ENCODE results near the gene ANAPC1.
"Not testable (repeated sequence)": the region's sequence is repeated elsewhere in the genome, so short reads cannot be mapped to it uniquely, and the experiment has no call there.

Gene ANAPC1

GRCh38 chr2:111898703-111899514, 14.9 kb upstream of the ANAPC1 start:
- Histone ChIP-seq H3K9ac (ENCODE audit: low read length) (peak overlapping the region; percentile 49), H3K4me1 (ENCODE audit: control insufficient read depth, insufficient read depth, low read length) (no peaks in the 10 kb centered on the region), H3K27me3 (ENCODE audit: control insufficient read depth, insufficient read depth, low read length) (no peaks in the 10 kb centered on the region), H3K27ac (ENCODE audit: low read depth, low read length) (peak overlapping the region; percentile 80), H3K4me3 (ENCODE audit: low read length) (peak overlapping the region; percentile 88), H3K36me3 (ENCODE audit: control insufficient read depth, insufficient read depth, low read length) (no peaks in the 10 kb centered on the region)

- Histone ChIP-seq H3K27ac (ENCODE audit: low read depth, low read length) (peak within 1 kb of the TSS; percentile 80), H3K4me3 (ENCODE audit: low read length) (peak within 1 kb of the TSS; percentile 88), H3K9ac (ENCODE audit: low read length) (peak within 1 kb of the TSS; percentile 49), H3K4me1 (ENCODE audit: control insufficient read depth, insufficient read depth, low read length) (no peaks in the 10 kb centered on the region), H3K27me3 (ENCODE audit: control insufficient read depth, insufficient read depth, low read length) (no peaks in the 10 kb centered on the region), H3K36me3 (ENCODE audit: control insufficient read depth, insufficient read depth, low read length) (no peaks in the 10 kb centered on the region)
Measured at GRCh38 chr2:111897924-111898702, 14.1 kb upstream of the ANAPC1 start, which contains the start of gene MERTK. TSS of gene MERTK (plus strand) at chr2:111898607. CDS start at chr2:111898736, 129 bp downstream.

GRCh38 chr2:111897630-111897923, 13.6 kb upstream of the ANAPC1 start:
- Histone ChIP-seq H3K36me3 (ENCODE audit: control insufficient read depth, insufficient read depth, low read length) (no peaks in the 10 kb centered on the region), H3K27ac (ENCODE audit: low read depth, low read length) (peak overlapping the region; percentile 74), H3K4me1 (ENCODE audit: control insufficient read depth, insufficient read depth, low read length) (no peaks in the 10 kb centered on the region), H3K27me3 (ENCODE audit: control insufficient read depth, insufficient read depth, low read length) (no peaks in the 10 kb centered on the region), H3K4me3 (ENCODE audit: low read length) (peak overlapping the region; percentile 66), H3K9ac (ENCODE audit: low read length) (no peak overlapping the region)

- no peak overlapping the region for H3K27ac ChIP-seq (ENCODE audit: low read depth, low read length)
- H3K36me3 ChIP-seq (ENCODE audit: control insufficient read depth, insufficient read depth, low read length), result no peaks in the 10 kb centered on the region
- H3K4me1 ChIP-seq (ENCODE audit: control insufficient read depth, insufficient read depth, low read length), result no peaks in the 10 kb centered on the region
- H3K9ac ChIP-seq (ENCODE audit: low read length), result no peak overlapping the region
- H3K4me3 ChIP-seq (ENCODE audit: low read length), result no peak overlapping the region
- no peaks in the 10 kb centered on the region for H3K27me3 ChIP-seq (ENCODE audit: control insufficient read depth, insufficient read depth, low read length)
Measured at GRCh38 chr2:111896576-111896975, 12.6 kb upstream of the ANAPC1 start.

- H3K27me3 ChIP-seq (ENCODE audit: control insufficient read depth, insufficient read depth, low read length), result no peaks in the 10 kb centered on the region
- no peaks in the 10 kb centered on the region for H3K4me1 ChIP-seq (ENCODE audit: control insufficient read depth, insufficient read depth, low read length)
- no peak overlapping the region for H3K9ac ChIP-seq (ENCODE audit: low read length)
- H3K27ac ChIP-seq (ENCODE audit: low read depth, low read length), result no peak overlapping the region
- no peaks in the 10 kb centered on the region for H3K36me3 ChIP-seq (ENCODE audit: control insufficient read depth, insufficient read depth, low read length)
- no peak overlapping the region for H3K4me3 ChIP-seq (ENCODE audit: low read length)
Measured at GRCh38 chr2:111896024-111896423, 12.0 kb upstream of the ANAPC1 start.

- Histone ChIP-seq H3K27me3 (ENCODE audit: control insufficient read depth, insufficient read depth, low read length) (no peaks in the 10 kb centered on the region), H3K4me1 (ENCODE audit: control insufficient read depth, insufficient read depth, low read length) (no peaks in the 10 kb centered on the region), H3K4me3 (ENCODE audit: low read length) (peak overlapping the region; percentile 84), H3K27ac (ENCODE audit: low read depth, low read length) (peak overlapping the region; percentile 67), H3K36me3 (ENCODE audit: control insufficient read depth, insufficient read depth, low read length) (no peaks in the 10 kb centered on the region), H3K9ac (ENCODE audit: low read length) (peak overlapping the region; percentile 39)
Measured at GRCh38 chr2:111884592-111884964, 585 bp upstream of the ANAPC1 start.

- H3K4me1 ChIP-seq (ENCODE audit: control insufficient read depth, insufficient read depth, low read length); H3K27me3 ChIP-seq (ENCODE audit: control insufficient read depth, insufficient read depth, low read length); H3K9ac ChIP-seq (ENCODE audit: low read length); H3K4me3 ChIP-seq (ENCODE audit: low read length); H3K36me3 ChIP-seq (ENCODE audit: control insufficient read depth, insufficient read depth, low read length); H3K27ac ChIP-seq (ENCODE audit: low read depth, low read length): not testable (repeated sequence)
Measured at GRCh38 chr2:111872806-111873205, 11.2 kb downstream of the ANAPC1 start.

- H3K27me3 ChIP-seq (ENCODE audit: control insufficient read depth, insufficient read depth, low read length); H3K27ac ChIP-seq (ENCODE audit: low read depth, low read length); H3K9ac ChIP-seq (ENCODE audit: low read length); H3K36me3 ChIP-seq (ENCODE audit: control insufficient read depth, insufficient read depth, low read length); H3K4me1 ChIP-seq (ENCODE audit: control insufficient read depth, insufficient read depth, low read length); H3K4me3 ChIP-seq (ENCODE audit: low read length): not testable (repeated sequence)
Measured at GRCh38 chr2:111865124-111865523, 18.9 kb downstream of the ANAPC1 start.

- H3K27ac ChIP-seq (ENCODE audit: low read depth, low read length); H3K4me3 ChIP-seq (ENCODE audit: low read length); H3K27me3 ChIP-seq (ENCODE audit: control insufficient read depth, insufficient read depth, low read length); H3K36me3 ChIP-seq (ENCODE audit: control insufficient read depth, insufficient read depth, low read length); H3K4me1 ChIP-seq (ENCODE audit: control insufficient read depth, insufficient read depth, low read length); H3K9ac ChIP-seq (ENCODE audit: low read length): not testable (repeated sequence)
Measured at GRCh38 chr2:111860005-111860404, 24.0 kb downstream of the ANAPC1 start.

- H3K27ac ChIP-seq (ENCODE audit: low read depth, low read length); H3K36me3 ChIP-seq (ENCODE audit: control insufficient read depth, insufficient read depth, low read length); H3K9ac ChIP-seq (ENCODE audit: low read length): not testable (repeated sequence)
Measured at GRCh38 chr2:111852544-111852943, 31.4 kb downstream of the ANAPC1 start.

GRCh38 chr2:111850646-111851045, 33.3 kb downstream of the ANAPC1 start:
- not testable (repeated sequence) for H3K9ac ChIP-seq (ENCODE audit: low read length); H3K36me3 ChIP-seq (ENCODE audit: control insufficient read depth, insufficient read depth, low read length); H3K4me1 ChIP-seq (ENCODE audit: control insufficient read depth, insufficient read depth, low read length); H3K27me3 ChIP-seq (ENCODE audit: control insufficient read depth, insufficient read depth, low read length); H3K27ac ChIP-seq (ENCODE audit: low read depth, low read length); H3K4me3 ChIP-seq (ENCODE audit: low read length)

More at GRCh38 chr2:111852544-111852943, 31.4 kb downstream of the ANAPC1 start:
- not testable (repeated sequence) for H3K4me3 ChIP-seq (ENCODE audit: low read length); H3K27me3 ChIP-seq (ENCODE audit: control insufficient read depth, insufficient read depth, low read length); H3K4me1 ChIP-seq (ENCODE audit: control insufficient read depth, insufficient read depth, low read length)

GRCh38 chr2:111839625-111840282, 44.2 kb downstream of the ANAPC1 start:
- not testable (repeated sequence) for H3K27ac ChIP-seq (ENCODE audit: low read depth, low read length); H3K4me1 ChIP-seq (ENCODE audit: control insufficient read depth, insufficient read depth, low read length); H3K4me3 ChIP-seq (ENCODE audit: low read length); H3K27me3 ChIP-seq (ENCODE audit: control insufficient read depth, insufficient read depth, low read length); H3K9ac ChIP-seq (ENCODE audit: low read length); H3K36me3 ChIP-seq (ENCODE audit: control insufficient read depth, insufficient read depth, low read length)

Data from rectal smooth muscle tissue (tissue), 1 donor.